SK-N-SH (cell line): ENCODE results near the gene RELN. TPM values are rescaled to one million over a fixed set of nuclear protein-coding genes. Genes with fewer than 3 reads are reported as not detected.

ENCODE experiments used
- CTCF ChIA-PET: fragments of 300-600, 350-600 bp; formaldehyde crosslinking; extraction: SDS; loops from one replicate; lab custom pipeline; 2021; lab: Yijun Ruan, JAX
- POLR2A ChIA-PET: fragments of 350-600 bp; sonication (Branson Sonifier 250); formaldehyde crosslinking; extraction: SDS; loops from one replicate; lab custom pipeline; 2020; ENCODE audit warnings: antibody characterized with exemption, inconsistent platforms; lab: Yijun Ruan, JAX
- DNase-seq: peaks from one replicate; pipeline ENCODE4 v3.0.0; 2012
- H2AFZ ChIP-seq: fragments of 200-600 bp; sonication (generic); 2 replicates; pipeline ENCODE4 v1.8.1; 2016; ENCODE audit warnings: antibody characterized with exemption, mild to moderate bottlenecking, low read depth
- H3F3A ChIP-seq: fragments of 200-600 bp; sonication (generic); replicated peaks from 2 replicates; pipeline ENCODE3; 2016; ENCODE audit warnings: antibody characterized with exemption, mild to moderate bottlenecking; ENCODE audit not compliant: insufficient read depth
- H3K27ac ChIP-seq, 2 experiments: fragments of 200-500 bp in 1 of 2; fragments of 200-600 bp in 1 of 2; sonication (Bioruptor generic) in 1 of 2; sonication (generic), shearing (Covaris generic) in 1 of 2; 2 replicates each; pipeline versions ENCODE4 v1.5.1 to v1.6.1; 2014 to 2016; ENCODE audit warnings: low read depth in 2 of 2, inconsistent platforms in 1 of 2, low read length in 1 of 2, mild to moderate bottlenecking in 1 of 2, mixed read lengths in 1 of 2
- H3K27me3 ChIP-seq: fragments of 200-600 bp; sonication (generic), shearing (Covaris generic); 2 replicates; pipeline ENCODE4 v1.6.1; 2016; ENCODE audit warnings: mixed run types; ENCODE audit not compliant: insufficient read depth
- H3K36me3 ChIP-seq, 2 experiments: fragments of 200-500 bp in 1 of 2; fragments of 200-600 bp in 1 of 2; sonication (Bioruptor generic) in 1 of 2; sonication (generic) in 1 of 2; replicated peaks in 1 of 2; 2 replicates each; pipeline versions ENCODE3 to v1.5.1; 2014 to 2016; ENCODE audit warnings: low read length in 1 of 2, mild to moderate bottlenecking in 1 of 2; ENCODE audit not compliant: insufficient read depth in 2 of 2, control insufficient read depth in 1 of 2
- H3K4me1 ChIP-seq, 2 experiments: fragments of 200-500 bp in 1 of 2; fragments of 200-600 bp in 1 of 2; sonication (Bioruptor generic) in 1 of 2; sonication (generic), shearing (Covaris generic) in 1 of 2; 2 replicates each; pipeline versions ENCODE4 v1.5.1 to v1.6.1; 2014 to 2016; ENCODE audit warnings: low read depth in 1 of 2, low read length in 1 of 2, mixed run types in 1 of 2; ENCODE audit not compliant: insufficient read depth in 2 of 2, control insufficient read depth in 1 of 2
- H3K4me2 ChIP-seq: fragments of 200-600 bp; sonication (generic), shearing (Covaris generic); 2 replicates; pipeline ENCODE4 v1.6.1; 2017; ENCODE audit warnings: mixed run types
- H3K4me3 ChIP-seq, 2 experiments: fragments of 200-500 bp in 1 of 2; fragments of 200-600 bp in 1 of 2; sonication (Bioruptor generic) in 1 of 2; sonication (generic), shearing (Covaris generic) in 1 of 2; 2 replicates each; pipeline versions ENCODE4 v1.5.1 to v1.8.1; 2014 to 2016; ENCODE audit warnings: low read depth in 2 of 2, inconsistent platforms in 1 of 2, low read length in 1 of 2, mild to moderate bottlenecking in 1 of 2, mixed read lengths in 1 of 2, moderate library complexity in 1 of 2
- H3K79me2 ChIP-seq: fragments of 200-600 bp; sonication (generic); 2 replicates; pipeline ENCODE4 v1.8.1; 2017; ENCODE audit warnings: mild to moderate bottlenecking; ENCODE audit not compliant: insufficient read depth
- H3K9ac ChIP-seq: fragments of 200-600 bp; sonication (generic); 2 replicates; pipeline ENCODE4 v1.6.1; 2017; ENCODE audit warnings: mixed run types
- H3K9me2 ChIP-seq: fragments of 200-600 bp; sonication (generic); 2 replicates; pipeline ENCODE4 v1.6.1; 2017; ENCODE audit warnings: mixed run types
- H3K9me3 ChIP-seq: fragments of 200-600 bp; sonication (generic); 2 replicates; pipeline ENCODE4 v1.6.1; 2017; ENCODE audit warnings: mixed run types, mild to moderate bottlenecking, moderate library complexity
- H4K20me1 ChIP-seq: fragments of 200-600 bp; sonication (generic); 2 replicates; pipeline ENCODE4 v1.6.1; 2017; ENCODE audit warnings: mild to moderate bottlenecking, mixed run types; ENCODE audit not compliant: insufficient read depth
- EP300 ChIP-seq, 2 experiments: IDR thresholded peaks; 2 replicates each; pipeline versions ENCODE4 v1.4.0 to v1.6.1; 2012; ENCODE audit warnings: borderline replicate concordance in 1 of 2, low read depth in 1 of 2, low read length in 1 of 2
- FOSL2 ChIP-seq: IDR thresholded peaks from 2 replicates; pipeline ENCODE4 v1.4.0; 2012; ENCODE audit warnings: low read depth, mild to moderate bottlenecking, moderate library complexity, borderline replicate concordance
- FOXJ3 ChIP-seq: sonication (generic); formaldehyde crosslinking; IDR thresholded peaks from 2 replicates; pipeline ENCODE4 v1.5.1; 2020; ENCODE audit warnings: mild to moderate bottlenecking, missing genetic modification reagents
- GABPA ChIP-seq: IDR thresholded peaks from 2 replicates; pipeline ENCODE4 v1.4.0; 2012; ENCODE audit warnings: low read depth, mild to moderate bottlenecking
- MEF2A ChIP-seq: IDR thresholded peaks from 2 replicates; pipeline ENCODE4 v1.4.0; 2012; ENCODE audit warnings: low read depth, borderline replicate concordance
- MXI1 ChIP-seq: IDR thresholded peaks from 2 replicates; pipeline ENCODE4 v1.6.1; 2012; ENCODE audit warnings: mild to moderate bottlenecking, low read depth, low read length, improper control_type of control experiment
- NFIC ChIP-seq: IDR thresholded peaks from 2 replicates; pipeline ENCODE4 v1.4.0; 2012; ENCODE audit warnings: borderline replicate concordance
- SIN3A ChIP-seq: IDR thresholded peaks from 2 replicates; pipeline ENCODE4 v1.6.1; 2012; ENCODE audit warnings: low read depth, mild to moderate bottlenecking, low read length, moderate library complexity, borderline replicate concordance
- SMC3 ChIP-seq: IDR thresholded peaks from 2 replicates; pipeline ENCODE4 v1.6.1; 2012; ENCODE audit warnings: low read depth, low read length, improper control_type of control experiment
- YY1 ChIP-seq: IDR thresholded peaks from 2 replicates; pipeline ENCODE4 v1.4.0; 2012; ENCODE audit warnings: low read depth, mild to moderate bottlenecking
- WGBS: methylation state at CpG from one replicate; pipeline ENCODE4 v1.1.6; 2017; ENCODE audit warnings: low lambda C conversion rate; 5-methylcytosine and 5-hydroxymethylcytosine counted together
- polyA plus RNA-seq, 3 experiments: library from polyadenylated mRNA; depleted of rRNA; stranded (reverse); fragments of >200 nt; gene quantifications; 2 replicates each; pipeline ENCODE4 v1.2.3, GENCODE V29; 2012
- TF ChIP-seq, protein P1 (sequence below): IDR thresholded peaks from 2 replicates; pipeline ENCODE4 v1.4.0; 2012; ENCODE audit warnings: low read depth, borderline replicate concordance
- TF ChIP-seq, protein P2 (sequence below): IDR thresholded peaks from 2 replicates; pipeline ENCODE4 v1.6.1; 2012; ENCODE audit warnings: mild to moderate bottlenecking, low read depth, low read length, moderate library complexity
- TF ChIP-seq, protein P3 (sequence below): IDR thresholded peaks from 2 replicates; pipeline ENCODE4 v1.4.0; 2012; ENCODE audit warnings: low read depth
- TF ChIP-seq, protein P4 (sequence below): fragments of 150-350 bp; IDR thresholded peaks from 2 replicates; pipeline ENCODE4 v1.6.1; 2017; ENCODE audit warnings: antibody characterized with exemption, low read length, low read depth, borderline replicate concordance

RELN gene
- polyA plus RNA-seq, 1 of the 3 experiments (the other 2 are of a cell fraction) = 0.02 TPM

DNA sequence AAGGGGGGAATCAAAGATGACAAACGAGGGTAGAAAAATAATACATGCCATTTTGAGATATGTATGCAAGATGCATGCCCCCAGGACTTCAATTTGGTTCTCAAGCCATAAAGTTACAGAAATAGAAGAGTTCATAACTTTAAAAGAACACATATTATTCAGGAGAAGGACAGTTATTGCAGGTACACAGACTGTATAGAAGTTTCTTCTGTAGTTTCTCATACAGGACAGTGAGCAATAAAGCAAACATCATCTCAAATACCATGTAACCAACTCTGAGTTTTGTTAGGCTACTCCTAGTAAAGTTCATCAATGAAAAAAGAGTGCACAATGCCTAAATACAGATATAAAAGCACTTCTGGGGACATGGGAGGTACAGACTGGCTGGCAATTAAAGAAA lies 226.6 kb downstream of the RELN start:
- TF ChIP-seq, protein P1, sequence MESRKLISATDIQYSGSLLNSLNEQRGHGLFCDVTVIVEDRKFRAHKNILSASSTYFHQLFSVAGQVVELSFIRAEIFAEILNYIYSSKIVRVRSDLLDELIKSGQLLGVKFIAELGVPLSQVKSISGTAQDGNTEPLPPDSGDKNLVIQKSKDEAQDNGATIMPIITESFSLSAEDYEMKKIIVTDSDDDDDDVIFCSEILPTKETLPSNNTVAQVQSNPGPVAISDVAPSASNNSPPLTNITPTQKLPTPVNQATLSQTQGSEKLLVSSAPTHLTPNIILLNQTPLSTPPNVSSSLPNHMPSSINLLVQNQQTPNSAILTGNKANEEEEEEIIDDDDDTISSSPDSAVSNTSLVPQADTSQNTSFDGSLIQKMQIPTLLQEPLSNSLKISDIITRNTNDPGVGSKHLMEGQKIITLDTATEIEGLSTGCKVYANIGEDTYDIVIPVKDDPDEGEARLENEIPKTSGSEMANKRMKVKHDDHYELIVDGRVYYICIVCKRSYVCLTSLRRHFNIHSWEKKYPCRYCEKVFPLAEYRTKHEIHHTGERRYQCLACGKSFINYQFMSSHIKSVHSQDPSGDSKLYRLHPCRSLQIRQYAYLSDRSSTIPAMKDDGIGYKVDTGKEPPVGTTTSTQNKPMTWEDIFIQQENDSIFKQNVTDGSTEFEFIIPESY = no peak
- TF ChIP-seq GABPA = no peak
- no peak for TF ChIP-seq MXI1
- no peak for TF ChIP-seq FOXJ3
- TF ChIP-seq EP300 (IDR thresholded peaks at IDR 0.05; ENCODE audit: borderline replicate concordance in 1 of 2, low read depth in 1 of 2, low read length in 1 of 2) = no peak
- TF ChIP-seq, protein P2, sequence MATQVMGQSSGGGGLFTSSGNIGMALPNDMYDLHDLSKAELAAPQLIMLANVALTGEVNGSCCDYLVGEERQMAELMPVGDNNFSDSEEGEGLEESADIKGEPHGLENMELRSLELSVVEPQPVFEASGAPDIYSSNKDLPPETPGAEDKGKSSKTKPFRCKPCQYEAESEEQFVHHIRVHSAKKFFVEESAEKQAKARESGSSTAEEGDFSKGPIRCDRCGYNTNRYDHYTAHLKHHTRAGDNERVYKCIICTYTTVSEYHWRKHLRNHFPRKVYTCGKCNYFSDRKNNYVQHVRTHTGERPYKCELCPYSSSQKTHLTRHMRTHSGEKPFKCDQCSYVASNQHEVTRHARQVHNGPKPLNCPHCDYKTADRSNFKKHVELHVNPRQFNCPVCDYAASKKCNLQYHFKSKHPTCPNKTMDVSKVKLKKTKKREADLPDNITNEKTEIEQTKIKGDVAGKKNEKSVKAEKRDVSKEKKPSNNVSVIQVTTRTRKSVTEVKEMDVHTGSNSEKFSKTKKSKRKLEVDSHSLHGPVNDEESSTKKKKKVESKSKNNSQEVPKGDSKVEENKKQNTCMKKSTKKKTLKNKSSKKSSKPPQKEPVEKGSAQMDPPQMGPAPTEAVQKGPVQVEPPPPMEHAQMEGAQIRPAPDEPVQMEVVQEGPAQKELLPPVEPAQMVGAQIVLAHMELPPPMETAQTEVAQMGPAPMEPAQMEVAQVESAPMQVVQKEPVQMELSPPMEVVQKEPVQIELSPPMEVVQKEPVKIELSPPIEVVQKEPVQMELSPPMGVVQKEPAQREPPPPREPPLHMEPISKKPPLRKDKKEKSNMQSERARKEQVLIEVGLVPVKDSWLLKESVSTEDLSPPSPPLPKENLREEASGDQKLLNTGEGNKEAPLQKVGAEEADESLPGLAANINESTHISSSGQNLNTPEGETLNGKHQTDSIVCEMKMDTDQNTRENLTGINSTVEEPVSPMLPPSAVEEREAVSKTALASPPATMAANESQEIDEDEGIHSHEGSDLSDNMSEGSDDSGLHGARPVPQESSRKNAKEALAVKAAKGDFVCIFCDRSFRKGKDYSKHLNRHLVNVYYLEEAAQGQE = no peak
- TF ChIP-seq SMC3 = no peak
- no peak for TF ChIP-seq FOSL2
- TF ChIP-seq, protein P3, sequence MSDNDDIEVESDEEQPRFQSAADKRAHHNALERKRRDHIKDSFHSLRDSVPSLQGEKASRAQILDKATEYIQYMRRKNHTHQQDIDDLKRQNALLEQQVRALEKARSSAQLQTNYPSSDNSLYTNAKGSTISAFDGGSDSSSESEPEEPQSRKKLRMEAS = no peak
- Histone ChIP-seq H4K20me1 (no peaks in the 10 kb centered on the region), H3K4me1 (peaks cover 0 to 4% of the 10 kb centered on the region in 2 experiments; a peak in 2 of 4 replicates), H3K36me3 (no peaks in the 10 kb centered on the region), H2AFZ (no peak overlapping the region), H3K27ac (no peak overlapping the region), H3K4me2 (no peak overlapping the region), H3F3A (no peaks in the 10 kb centered on the region), H3K79me2 (no peaks in the 10 kb centered on the region), H3K9me2 (no peaks in the 10 kb centered on the region), H3K27me3 (no peaks in the 10 kb centered on the region), H3K4me3 (no peak overlapping the region), H3K9me3 (no peaks in the 10 kb centered on the region), H3K9ac (no peak overlapping the region)
- ChIA-PET CTCF (interaction anchor here (0.7 to 1.2 kb wide), 2 partner anchors 10 to 139 kb away, joined by 3 read pairs; no protein-coding TSS in a partner anchor), POLR2A (no interaction called here)
- WGBS = 7% methylated on average over 1 of the region's 1 CpG
- DNase-seq = no peak

DNA sequence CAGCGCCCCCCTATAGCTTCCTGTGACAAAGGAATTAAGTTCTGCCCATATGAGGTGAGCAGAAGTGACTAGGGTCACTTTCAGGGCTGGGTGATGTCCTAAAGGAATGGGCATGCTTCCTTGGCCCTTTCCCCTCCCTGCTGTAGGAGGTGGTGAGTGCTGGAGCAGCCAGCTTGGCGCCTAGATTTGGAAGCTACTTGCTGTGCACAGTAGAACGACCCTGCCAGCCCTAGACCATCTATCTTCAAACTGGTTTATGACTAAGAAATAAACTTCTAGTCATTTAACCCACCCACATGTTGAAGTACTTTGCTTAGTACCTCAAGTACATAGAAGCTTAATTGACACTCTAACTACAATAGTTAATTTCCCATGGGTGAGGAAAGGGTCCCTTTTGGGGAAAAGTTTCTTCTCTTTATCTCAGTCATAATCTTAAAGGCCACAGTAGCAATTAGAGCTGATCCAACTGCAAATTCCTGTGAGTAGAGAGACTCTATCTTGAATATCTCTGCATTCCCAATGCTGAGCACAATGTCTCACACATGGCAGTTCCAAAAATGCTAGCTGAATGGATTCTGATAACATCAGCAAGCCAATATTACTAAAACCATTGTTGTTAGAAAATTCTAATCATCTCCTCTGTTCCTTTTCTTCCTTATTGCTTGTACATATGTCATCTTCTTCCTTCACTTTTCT lies 227.2 kb downstream of the RELN start:
- Histone ChIP-seq H3K4me2 (no peak overlapping the region), H3K4me3 (no peak overlapping the region), H3K9me2 (no peaks in the 10 kb centered on the region), H3F3A (no peaks in the 10 kb centered on the region), H3K36me3 (no peaks in the 10 kb centered on the region), H3K9ac (no peak overlapping the region), H3K27me3 (no peaks in the 10 kb centered on the region), H3K79me2 (no peaks in the 10 kb centered on the region), H3K9me3 (no peaks in the 10 kb centered on the region), H3K27ac (no peak overlapping the region), H2AFZ (no peak overlapping the region), H4K20me1 (no peaks in the 10 kb centered on the region), H3K4me1 (peaks cover 0 to 4% of the 10 kb centered on the region in 2 experiments; a peak in 2 of 4 replicates)
- WGBS = 29% methylated on average over 3 of the region's 3 CpGs
- CTCF ChIA-PET = interaction anchor here (0.7 to 1.2 kb wide), 2 partner anchors 10 to 138 kb away, joined by 3 read pairs; no protein-coding TSS in a partner anchor
- POLR2A ChIA-PET = no interaction called here
- no peak for DNase-seq
- no peak for TF ChIP-seq FOXJ3
- TF ChIP-seq MEF2A = no peak
- TF ChIP-seq, protein P4, sequence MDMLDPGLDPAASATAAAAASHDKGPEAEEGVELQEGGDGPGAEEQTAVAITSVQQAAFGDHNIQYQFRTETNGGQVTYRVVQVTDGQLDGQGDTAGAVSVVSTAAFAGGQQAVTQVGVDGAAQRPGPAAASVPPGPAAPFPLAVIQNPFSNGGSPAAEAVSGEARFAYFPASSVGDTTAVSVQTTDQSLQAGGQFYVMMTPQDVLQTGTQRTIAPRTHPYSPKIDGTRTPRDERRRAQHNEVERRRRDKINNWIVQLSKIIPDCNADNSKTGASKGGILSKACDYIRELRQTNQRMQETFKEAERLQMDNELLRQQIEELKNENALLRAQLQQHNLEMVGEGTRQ = no peak
- no peak for TF ChIP-seq MXI1
- no peak for TF ChIP-seq YY1
- no peak for TF ChIP-seq NFIC
- no peak for TF ChIP-seq SMC3
- no peak for TF ChIP-seq SIN3A
- TF ChIP-seq, protein P1 = no peak
